MM.1S (cell line): ENCODE measurements around the gene MIPOL1.

Source experiments
- CTCF ChIP-seq: fragments of 300-600 bp; sonication (generic); IDR thresholded peaks from 2 replicates; pipeline ENCODE4 v1.5.1; 2016; ENCODE audit warnings: antibody characterized with exemption, low read length, mixed read lengths
- EZH2 ChIP-seq: fragments of 300-600 bp; sonication (generic); optimal IDR thresholded peaks from 2 replicates; pipeline ENCODE3; 2017; ENCODE audit warnings: low read depth, mild to moderate bottlenecking, antibody characterized with exemption, low read length, mixed read lengths
- EZH2phosphoT487 ChIP-seq: fragments of 300-600 bp; sonication (generic); IDR thresholded peaks from 2 replicates; pipeline ENCODE4 v1.6.1; 2018; ENCODE audit warnings: antibody characterized with exemption, low read length

- TF ChIP-seq CTCF (no peak), EZH2phosphoT487 (no peak), EZH2 (no peak)
Observed at GRCh38 chr14:37592482-37593408, 395.0 kb downstream of the MIPOL1 start.
